ENCODE measurements around the gene UBXN11. TPM values are rescaled to one million over a fixed set of nuclear protein-coding genes. Genes with fewer than 3 reads are reported as not detected.

UBXN11 gene
- total RNA-seq, 1 donor from 2014 or later = 12.8 TPM

DNA sequence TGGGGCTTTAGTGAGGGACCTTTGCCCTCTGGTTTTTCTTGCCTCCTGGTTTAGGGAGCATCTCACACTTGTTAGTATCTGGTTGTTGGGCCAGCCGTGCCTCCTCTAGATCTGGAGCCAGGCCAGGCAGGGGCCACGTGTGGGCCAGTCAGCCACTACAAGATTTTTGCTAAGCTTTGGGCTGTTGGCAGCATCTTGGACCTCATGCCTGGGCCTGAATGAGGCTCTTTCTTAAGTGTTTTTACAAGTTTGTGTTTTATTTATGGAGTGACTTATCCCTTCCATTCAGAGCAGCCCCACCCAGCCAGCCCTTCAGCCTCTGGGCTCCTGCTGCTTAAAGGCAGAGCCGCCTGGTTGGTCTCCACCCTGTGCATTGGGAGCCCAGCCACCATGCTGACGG, 28.1 kb downstream of the UBXN11 start:
- Mint-ChIP-seq H3K4me3 (ENCODE audit: unreplicated experiment) (peak overlapping the region; percentile 40), H3K36me3 (ENCODE audit: low read depth, unreplicated experiment) (peaks cover 10% of the 10 kb centered on the region), H3K4me1 (ENCODE audit: low read depth, unreplicated experiment) (peaks cover 67% of the 10 kb centered on the region), H3K27ac (ENCODE audit: unreplicated experiment) (no peak overlapping the region), H3K27me3 (ENCODE audit: low read depth, unreplicated experiment) (no peaks in the 10 kb centered on the region), H3K9me3 (ENCODE audit: unreplicated experiment) (no peaks in the 10 kb centered on the region)
- Histone ChIP-seq H3K4me2 (ENCODE audit: low read length) (peak overlapping the region; percentile 97), H3K36me3 (ENCODE audit: insufficient read depth, low read length) (peaks cover 16% of the 10 kb centered on the region), H3K79me2 (ENCODE audit: insufficient read depth, low read length) (peaks cover 41% of the 10 kb centered on the region), H3K27ac (ENCODE audit: low read depth, low read length) (peak overlapping the region; percentile 86), H3K27me3 (ENCODE audit: insufficient read depth, low read length) (no peaks in the 10 kb centered on the region), H4K20me1 (ENCODE audit: insufficient read depth, low read length) (peaks cover 32% of the 10 kb centered on the region), H3K9ac (ENCODE audit: low read length) (peak overlapping the region; percentile 44), H3K4me3 (ENCODE audit: insufficient read depth, low read depth, low read length) (no peak overlapping the region), H3K4me1 (ENCODE audit: insufficient read depth, low read length) (peaks cover 74% of the 10 kb centered on the region), H3K9me3 (ENCODE audit: insufficient read depth, low read depth, low read length) (no peaks in the 10 kb centered on the region), H2AFZ (ENCODE audit: low read depth, low read length) (no peak overlapping the region)
- FAIRE-seq (no peak), DNase-seq (ENCODE audit: low read depth) (peak; percentile 63)
- TF ChIP-seq CTCF (IDR thresholded peaks at IDR 0.05; ENCODE audit: insufficient read depth, low read depth, low read length) = no peak
- TF ChIP-seq EZH2 (IDR thresholded peaks at IDR 0.05; ENCODE audit: insufficient read depth, low read length) = no peak

GRCh38 chr1:26277719-26278118, 28.7 kb downstream of the UBXN11 start:
- Histone ChIP-seq H4K20me1 (ENCODE audit: insufficient read depth, low read length) (peaks cover 26% of the 10 kb centered on the region), H3K9me3 (ENCODE audit: insufficient read depth, low read depth, low read length) (no peaks in the 10 kb centered on the region), H3K79me2 (ENCODE audit: insufficient read depth, low read length) (peaks cover 35% of the 10 kb centered on the region), H2AFZ (ENCODE audit: low read depth, low read length) (no peak overlapping the region), H3K4me2 (ENCODE audit: low read length) (peak overlapping the region; percentile 97), H3K4me1 (ENCODE audit: insufficient read depth, low read length) (peaks cover 68% of the 10 kb centered on the region), H3K9ac (ENCODE audit: low read length) (peak overlapping the region; percentile 44), H3K27ac (ENCODE audit: low read depth, low read length) (peak overlapping the region; percentile 86), H3K4me3 (ENCODE audit: insufficient read depth, low read depth, low read length) (no peak overlapping the region), H3K27me3 (ENCODE audit: insufficient read depth, low read length) (no peaks in the 10 kb centered on the region), H3K36me3 (ENCODE audit: insufficient read depth, low read length) (peaks cover 16% of the 10 kb centered on the region)
- H3K4me1 Mint-ChIP-seq (ENCODE audit: low read depth, unreplicated experiment) = peaks cover 61% of the 10 kb centered on the region
- peaks cover 12% of the 10 kb centered on the region for H3K36me3 Mint-ChIP-seq (ENCODE audit: low read depth, unreplicated experiment)
- DNase-seq (ENCODE audit: low read depth) = no peak
- no peak overlapping the region for H3K4me3 Mint-ChIP-seq (ENCODE audit: unreplicated experiment)
- no peaks in the 10 kb centered on the region for H3K27me3 Mint-ChIP-seq (ENCODE audit: low read depth, unreplicated experiment)
- H3K9me3 Mint-ChIP-seq (ENCODE audit: unreplicated experiment) = no peaks in the 10 kb centered on the region
- H3K27ac Mint-ChIP-seq (ENCODE audit: unreplicated experiment) = no peak overlapping the region
- TF ChIP-seq CTCF (IDR thresholded peaks at IDR 0.05; ENCODE audit: insufficient read depth, low read depth, low read length) (no peak), EZH2 (IDR thresholded peaks at IDR 0.05; ENCODE audit: insufficient read depth, low read length) (no peak)
- FAIRE-seq = no peak

DNA sequence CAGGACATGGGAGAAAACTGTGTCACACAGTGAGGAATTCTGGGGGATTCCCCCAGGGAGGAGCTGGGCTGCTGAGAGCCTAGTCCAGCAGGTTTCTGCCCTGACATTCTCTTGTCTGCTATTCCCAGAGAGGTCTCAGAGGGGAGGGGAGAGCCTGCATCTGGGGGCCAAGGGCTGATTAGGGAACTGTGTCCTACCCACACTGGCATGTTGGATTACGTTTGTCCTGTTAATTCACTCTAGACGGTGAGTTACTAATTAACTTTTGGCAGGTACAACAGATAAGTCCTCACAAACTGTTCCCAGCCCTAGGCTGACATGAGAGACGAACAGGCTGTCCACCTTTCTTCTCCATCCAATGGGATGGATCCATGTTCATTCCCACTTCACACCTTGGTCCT, 29.2 kb downstream of the UBXN11 start:
- H3K9ac ChIP-seq (ENCODE audit: low read length) = no peak overlapping the region
- H3K9me3 ChIP-seq (ENCODE audit: insufficient read depth, low read depth, low read length) = no peaks in the 10 kb centered on the region
- H2AFZ ChIP-seq (ENCODE audit: low read depth, low read length) = no peak overlapping the region
- Mint-ChIP-seq H3K27me3 (ENCODE audit: low read depth, unreplicated experiment) (no peaks in the 10 kb centered on the region), H3K9me3 (ENCODE audit: unreplicated experiment) (no peaks in the 10 kb centered on the region), H3K27ac (ENCODE audit: unreplicated experiment) (no peak overlapping the region), H3K4me1 (ENCODE audit: low read depth, unreplicated experiment) (peaks cover 56% of the 10 kb centered on the region), H3K4me3 (ENCODE audit: unreplicated experiment) (no peak overlapping the region), H3K36me3 (ENCODE audit: low read depth, unreplicated experiment) (peaks cover 13% of the 10 kb centered on the region)
- H3K79me2 ChIP-seq (ENCODE audit: insufficient read depth, low read length) = peaks cover 31% of the 10 kb centered on the region
- FAIRE-seq (no peak), DNase-seq (ENCODE audit: low read depth) (no peak)
- H3K27me3 ChIP-seq (ENCODE audit: insufficient read depth, low read length) = no peaks in the 10 kb centered on the region
- peaks cover 64% of the 10 kb centered on the region for H3K4me1 ChIP-seq (ENCODE audit: insufficient read depth, low read length)
- peak overlapping the region; percentile 74 for H3K27ac ChIP-seq (ENCODE audit: low read depth, low read length)
- peaks cover 22% of the 10 kb centered on the region for H4K20me1 ChIP-seq (ENCODE audit: insufficient read depth, low read length)
- H3K4me2 ChIP-seq (ENCODE audit: low read length) = peak overlapping the region; percentile 1
- H3K36me3 ChIP-seq (ENCODE audit: insufficient read depth, low read length) = peaks cover 16% of the 10 kb centered on the region
- TF ChIP-seq EZH2 (IDR thresholded peaks at IDR 0.05; ENCODE audit: insufficient read depth, low read length) = no peak
- no peak for TF ChIP-seq CTCF (IDR thresholded peaks at IDR 0.05; ENCODE audit: insufficient read depth, low read depth, low read length)
- H3K4me3 ChIP-seq (ENCODE audit: insufficient read depth, low read depth, low read length) = no peak overlapping the region

All from astrocyte (in vitro differentiated cells and primary cell).